HG02852 (cell line): ENCODE measurements around the gene RNASE9.
"Not testable (repeated sequence)": the region's sequence is repeated elsewhere in the genome, so short reads cannot be mapped to it uniquely, and the experiment has no call there.

ENCODE experiments used
- ATAC-seq: cut with Tn5 transposase; IDR thresholded peaks from one replicate; pipeline ENCODE4 v1.9.1; 2021; ENCODE audit warnings: mild to moderate bottlenecking, moderate library complexity; ENCODE audit not compliant: unreplicated experiment

Gene RNASE9

DNA sequence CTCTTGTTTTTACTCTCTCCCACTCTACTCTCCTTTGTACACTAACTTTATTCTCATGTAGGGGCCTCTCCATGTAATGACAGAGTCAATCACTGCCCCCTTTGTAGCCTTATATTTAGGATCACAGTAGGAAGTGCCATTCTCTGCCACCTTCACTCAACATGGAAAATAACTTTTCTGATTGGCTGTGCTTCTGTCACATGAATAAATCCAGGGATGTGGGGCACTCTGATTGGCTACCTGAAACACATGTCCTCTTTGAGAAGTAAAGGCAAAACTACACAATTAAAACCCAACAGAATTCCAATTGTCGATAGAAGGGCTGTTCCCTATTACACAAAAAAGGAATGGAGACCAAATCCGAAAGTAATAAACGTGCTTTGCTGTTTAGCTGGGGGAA lies at the start of gene RNASE9:
Gene RNASE9 (minus strand): TSS at position 87 of the 400 bp plus-strand sequence.
- ATAC-seq, result no peak

DNA sequence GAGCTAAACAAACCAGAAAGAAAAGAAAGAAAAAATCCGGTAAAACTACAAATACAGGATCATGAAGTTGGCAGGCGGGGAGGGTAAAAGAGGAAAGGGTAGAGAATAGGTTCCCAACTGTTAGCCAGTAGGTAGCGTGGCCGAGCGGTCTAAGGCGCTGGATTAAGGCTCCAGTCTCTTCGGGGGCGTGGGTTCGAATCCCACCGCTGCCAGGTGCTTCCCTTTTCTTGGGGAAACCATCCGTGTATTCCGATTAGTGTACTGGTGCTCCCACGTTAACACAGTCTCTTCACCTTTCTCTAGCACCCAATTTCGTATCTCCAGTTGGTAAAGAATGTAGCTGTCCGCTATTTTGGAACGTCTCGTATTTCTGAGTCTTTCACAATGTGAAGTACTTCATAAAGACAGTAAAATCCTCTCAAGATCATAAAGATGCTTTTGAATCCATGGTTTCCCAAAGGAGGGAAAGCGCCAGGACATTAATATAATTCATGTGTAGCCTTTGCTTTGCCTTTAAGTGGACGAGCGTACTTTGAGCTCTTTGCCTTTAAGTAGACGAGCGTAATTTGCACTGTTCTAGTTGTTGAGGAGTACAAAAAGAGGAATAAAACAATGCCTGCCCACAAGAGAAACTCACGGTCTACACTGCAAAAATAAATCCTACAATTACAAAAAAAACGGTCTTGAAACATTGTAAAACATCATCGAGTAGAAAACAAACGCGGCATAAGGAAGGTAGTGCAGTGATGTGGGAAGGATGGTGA lies 49.3 kb upstream of the RNASE9 start:
- ATAC-seq, result peak; percentile 10

DNA sequence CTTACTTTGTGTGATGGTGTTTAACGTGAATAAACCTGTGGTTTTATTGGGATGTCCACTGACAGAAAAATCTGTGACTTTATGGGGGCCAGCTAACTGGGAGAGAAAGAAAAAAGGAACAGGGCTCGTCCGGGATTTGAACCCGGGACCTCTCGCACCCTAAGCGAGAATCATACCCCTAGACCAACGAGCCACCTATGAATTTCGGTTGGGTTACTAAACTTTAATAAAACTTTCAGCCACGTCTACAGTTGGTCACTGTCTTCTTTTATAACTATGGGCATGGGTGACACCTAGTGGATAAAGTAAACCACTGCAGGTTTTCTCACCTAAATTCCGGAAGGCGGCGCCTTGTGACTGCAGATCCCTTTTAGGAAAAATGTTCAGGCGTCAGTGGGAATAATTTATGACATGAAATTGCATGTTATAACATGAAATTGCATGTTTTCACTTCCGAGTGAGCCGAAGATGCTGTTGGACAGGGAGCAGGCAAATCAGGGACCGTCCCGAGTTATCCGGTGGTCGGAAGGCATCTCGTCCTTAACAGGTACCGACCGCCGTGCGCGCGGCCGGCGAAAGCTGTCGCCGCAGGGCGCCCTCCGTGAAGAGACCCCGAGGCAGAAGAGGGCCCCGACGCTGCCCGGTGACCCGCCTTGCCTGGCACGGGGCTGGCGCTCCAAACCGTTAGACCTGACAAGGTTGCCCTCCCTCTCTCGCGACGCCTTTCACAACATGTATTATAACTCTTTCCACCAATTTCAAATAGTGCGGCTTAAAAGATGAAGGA lies 48.6 kb upstream of the RNASE9 start:
- no peak for ATAC-seq

DNA sequence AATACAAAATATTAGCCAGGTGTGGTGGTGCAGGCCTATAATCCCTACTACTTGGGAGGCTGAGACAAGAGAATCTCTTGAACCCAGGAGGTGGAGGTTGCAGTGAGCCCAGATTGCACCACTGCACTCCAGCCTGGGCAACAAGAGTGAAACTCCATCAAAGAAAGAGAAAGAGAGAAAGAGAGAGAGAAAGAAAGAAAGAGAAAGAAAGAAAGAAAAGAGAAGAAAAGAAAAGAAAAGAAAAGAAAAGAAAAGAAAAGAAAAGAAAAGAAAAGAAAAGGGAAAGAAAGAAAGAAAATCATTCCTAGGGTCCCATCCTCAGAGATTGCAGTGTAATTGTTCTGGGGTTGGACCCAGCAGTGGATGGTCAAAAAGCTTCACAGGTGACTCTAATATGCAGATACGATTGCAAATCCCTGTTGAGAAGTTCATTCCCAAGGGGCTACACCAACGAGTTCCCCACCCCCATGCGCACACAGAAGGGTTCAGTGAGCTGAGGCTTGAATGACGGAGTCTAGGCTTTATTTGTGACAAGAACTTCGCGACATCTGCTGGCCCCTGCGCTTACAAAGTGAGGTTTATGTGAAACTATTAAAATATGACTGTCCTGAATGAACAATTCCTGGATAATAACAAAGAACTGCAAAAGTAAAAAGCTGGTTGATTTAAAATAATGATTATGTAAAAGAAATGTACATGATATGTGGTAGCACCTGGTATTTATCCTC lies 47.7 kb upstream of the RNASE9 start:
- ATAC-seq, result no peak

DNA sequence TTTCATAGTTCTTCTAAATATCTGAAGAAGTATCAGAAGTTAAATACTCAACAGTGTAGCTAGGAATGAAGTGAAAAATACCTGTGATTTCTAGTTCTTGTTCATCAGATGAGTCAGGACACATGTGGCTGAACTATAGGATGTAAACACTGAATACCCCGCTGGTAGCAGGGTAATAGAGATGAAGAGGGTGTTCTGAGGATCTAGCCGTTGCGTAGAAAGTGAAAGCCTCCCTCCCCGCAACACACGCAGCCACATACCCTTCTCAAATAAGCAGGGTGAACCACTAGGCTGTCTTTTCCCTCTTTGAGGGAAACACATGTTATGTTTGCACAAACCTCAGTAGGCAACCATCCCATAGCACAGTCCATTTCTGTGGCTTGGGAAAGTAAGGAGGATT lies 46.8 kb upstream of the RNASE9 start:
- ATAC-seq, result no peak

DNA sequence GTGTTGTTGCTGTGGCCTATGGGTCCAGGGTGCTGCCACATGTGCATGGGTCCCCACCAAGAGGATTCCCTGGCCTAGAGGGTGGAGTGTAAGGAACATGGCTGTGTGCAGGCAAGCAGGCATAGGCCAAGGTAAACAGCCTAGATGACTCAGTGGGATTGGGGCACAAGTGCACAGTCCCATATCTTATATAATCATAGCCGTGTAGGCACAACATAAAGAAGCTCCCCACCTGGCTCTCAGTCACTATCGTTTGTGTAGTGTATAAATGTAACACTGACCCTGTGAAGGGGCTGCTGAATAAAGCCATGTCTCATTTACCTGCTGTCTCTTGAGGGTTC lies 46.0 kb upstream of the RNASE9 start:
- ATAC-seq, result no peak

DNA sequence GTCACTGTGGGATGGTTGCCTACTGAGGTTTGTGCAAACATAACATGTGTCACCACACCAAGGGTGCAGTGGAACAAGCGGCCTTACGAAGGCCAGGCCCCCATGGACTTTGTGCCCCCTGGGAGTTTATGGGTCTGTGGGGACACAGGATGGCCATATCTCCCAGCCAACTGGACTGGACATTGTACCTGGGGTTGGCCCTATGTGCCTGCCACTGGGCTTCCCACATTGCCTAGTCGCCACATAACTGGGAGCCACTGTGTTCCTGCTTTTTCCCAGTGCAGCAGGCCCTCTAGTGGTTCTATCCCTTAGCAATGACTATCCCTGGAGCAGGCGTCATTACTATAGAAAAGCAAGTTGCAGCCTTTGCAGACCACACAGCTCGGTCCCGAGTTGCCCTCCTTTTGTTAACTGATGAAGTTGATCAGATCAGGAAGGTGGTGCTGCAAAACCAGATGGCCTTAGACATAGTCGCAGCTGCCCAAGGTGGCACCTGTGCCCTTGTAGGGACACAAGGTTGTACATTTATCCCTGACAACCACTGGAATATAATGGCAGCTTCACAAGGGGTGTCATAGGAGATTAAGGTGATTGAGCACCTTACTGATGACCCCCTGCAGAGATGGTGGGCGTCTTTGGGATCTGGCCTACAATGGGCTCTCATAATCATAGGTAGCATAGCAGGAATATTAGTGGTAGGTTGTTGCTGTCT lies 45.5 kb upstream of the RNASE9 start:
- ATAC-seq, result no peak

DNA sequence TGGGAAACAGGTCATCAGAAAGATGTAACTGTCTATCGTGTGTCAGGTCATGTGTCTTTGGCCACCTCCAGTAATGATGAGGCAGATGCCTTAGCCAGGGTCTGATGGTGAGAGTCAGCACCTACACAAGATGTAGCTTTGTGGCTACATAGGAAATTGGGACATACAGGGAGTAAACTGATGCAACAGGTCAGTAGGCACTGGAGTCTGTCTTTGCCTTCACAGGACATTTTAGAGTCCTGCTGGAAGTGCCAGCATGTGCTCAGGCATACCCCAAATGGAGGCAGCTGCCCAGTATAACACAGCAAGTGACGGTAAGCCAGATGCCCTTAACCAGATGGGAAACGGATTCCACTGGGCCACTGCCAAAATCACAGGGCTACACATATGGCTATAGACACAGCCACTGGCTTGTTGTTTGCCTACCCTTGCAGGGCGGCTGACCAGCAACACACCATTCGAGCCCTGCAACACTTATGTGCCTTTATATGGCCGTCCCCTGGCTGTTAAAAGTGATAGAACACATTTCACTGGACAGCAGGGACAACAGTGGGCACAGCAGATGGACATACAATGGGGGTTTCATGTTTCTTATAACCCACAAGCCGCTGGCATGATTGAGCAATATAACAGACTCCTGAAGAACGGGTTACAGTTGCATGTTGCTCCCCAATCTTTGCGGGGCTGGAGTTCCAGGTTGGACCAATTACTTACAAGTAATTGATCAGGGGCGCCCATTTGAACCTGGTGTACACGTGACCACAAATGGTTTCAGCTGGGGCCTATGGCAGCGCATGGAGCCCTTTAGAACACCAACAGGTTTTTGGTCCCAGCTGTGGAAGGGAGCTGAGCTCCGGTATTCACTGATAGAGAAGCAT lies 43.2 kb upstream of the RNASE9 start:
- ATAC-seq, result no peak

DNA sequence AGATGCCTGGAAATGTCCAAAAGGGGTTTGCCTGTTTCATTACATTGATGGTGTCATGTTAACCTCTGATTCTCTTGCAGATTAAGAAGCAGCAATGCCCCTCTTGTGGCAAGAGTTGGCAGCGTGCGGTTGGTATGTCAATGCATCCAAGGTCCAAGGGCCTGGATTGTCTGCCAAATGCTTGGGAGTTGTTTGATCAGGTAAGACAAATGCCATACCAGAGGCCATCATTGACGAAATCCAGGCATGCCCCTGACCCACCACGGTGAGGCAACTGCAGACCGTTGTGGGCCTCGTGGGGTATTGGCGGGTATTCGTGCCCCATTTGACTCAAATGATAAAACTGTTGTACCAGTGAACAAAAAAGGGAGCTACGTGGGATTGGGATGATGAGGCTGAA lies 41.7 kb upstream of the RNASE9 start:
- no peak for ATAC-seq

DNA sequence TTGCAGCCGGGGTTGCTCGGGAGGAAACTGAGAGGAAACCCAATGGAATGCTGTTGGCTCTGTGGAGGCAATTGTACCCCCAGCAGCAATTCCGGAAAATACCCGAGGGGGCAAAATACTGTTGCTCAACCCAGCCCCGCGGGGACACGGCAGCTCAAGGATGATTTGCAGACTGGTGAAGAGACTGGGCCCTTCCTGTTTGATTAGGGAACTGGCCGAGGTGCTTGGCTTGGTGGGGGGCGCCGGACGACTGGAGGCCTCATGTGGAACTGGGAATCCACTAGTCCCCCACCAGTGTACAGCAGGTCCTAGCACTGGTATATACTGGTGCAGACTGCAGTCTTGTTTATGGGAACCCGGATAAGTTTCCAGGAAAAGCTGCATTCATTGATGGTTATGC lies 40.7 kb upstream of the RNASE9 start:
- ATAC-seq, result no peak

DNA sequence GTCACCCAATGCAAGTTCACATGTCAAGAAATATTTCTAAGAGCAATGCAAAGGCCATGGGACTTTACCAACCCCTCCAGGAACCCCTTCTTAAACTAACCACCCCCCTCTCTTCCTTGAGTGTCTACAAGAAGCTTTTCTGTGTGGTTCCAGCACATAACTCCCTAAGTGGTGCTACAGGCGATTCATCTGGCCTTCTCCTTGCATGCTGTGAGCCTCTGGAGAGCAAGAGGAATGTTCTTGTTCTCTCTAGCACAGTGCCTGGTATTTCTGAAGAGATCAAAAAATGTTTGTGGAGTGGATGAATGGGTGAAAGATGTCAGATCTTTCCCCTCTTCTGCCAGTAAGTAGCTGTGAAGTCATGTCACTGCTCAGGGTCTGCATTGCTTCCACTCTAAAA lies 36.3 kb upstream of the RNASE9 start:
- no peak for ATAC-seq

DNA sequence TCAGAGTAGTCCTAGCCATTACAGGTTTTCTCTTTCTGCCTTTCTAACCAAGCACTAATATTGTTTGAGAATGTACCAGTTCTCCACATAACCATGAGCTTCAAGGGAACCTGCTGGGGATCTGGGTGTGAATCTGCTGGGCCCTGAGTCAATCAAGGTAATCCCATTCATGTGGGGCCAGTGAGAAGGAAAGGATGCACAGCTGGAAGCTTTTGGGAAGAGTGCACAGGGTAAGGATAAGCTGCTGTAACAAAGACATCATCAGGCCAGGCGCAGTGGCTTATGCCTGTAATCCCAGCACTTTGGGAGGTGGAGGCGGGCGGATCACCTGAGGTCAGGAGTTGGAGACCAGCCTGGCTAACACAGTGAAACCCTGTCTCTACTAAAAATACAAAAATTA lies 34.9 kb upstream of the RNASE9 start:
- ATAC-seq, result not testable (repeated sequence)

DNA sequence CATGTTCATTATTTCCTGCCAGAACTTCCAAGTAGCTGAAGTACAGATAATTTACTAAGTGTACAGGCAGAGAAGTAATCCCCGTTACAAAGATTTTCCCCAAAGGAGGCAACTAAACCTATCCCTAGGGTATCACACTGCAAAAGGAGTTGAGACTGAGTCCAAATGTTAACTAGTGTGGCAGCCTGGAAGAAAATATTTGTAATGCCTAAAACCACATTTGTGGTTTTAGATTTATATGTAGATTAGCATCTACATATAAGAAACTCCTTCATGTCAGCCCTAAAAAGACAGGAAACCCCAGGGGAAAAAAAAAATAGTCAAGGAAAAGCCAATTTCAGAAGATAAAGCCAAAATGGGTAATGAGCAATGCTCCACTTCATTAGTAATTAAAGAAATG lies 31.7 kb upstream of the RNASE9 start:
- ATAC-seq, result no peak

DNA sequence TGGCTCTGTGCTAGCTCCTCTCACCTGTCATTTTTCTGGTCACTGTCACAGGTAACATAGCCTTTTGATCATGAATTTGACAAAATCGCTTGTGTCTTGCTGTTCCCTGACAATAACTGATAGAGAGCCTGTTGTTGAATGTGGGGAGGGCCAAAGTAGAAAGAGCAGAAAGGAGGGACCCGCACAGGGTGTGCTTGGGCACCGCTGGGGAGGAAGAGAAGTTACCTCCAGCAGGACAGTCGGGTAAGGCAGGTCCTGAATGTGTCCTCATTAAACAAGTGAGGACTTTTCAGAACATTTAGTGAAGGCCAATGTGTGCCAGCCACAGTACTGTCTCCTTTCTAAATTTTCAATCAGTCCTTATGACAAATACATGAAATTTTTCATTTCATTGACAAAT lies 30.4 kb upstream of the RNASE9 start, which contains the start of gene RNASE12:
Gene RNASE12 (minus strand): TSS at position 142 of the 400 bp plus-strand sequence. CDS start 653 bp downstream, outside the sequence.
- ATAC-seq, result no peak

DNA sequence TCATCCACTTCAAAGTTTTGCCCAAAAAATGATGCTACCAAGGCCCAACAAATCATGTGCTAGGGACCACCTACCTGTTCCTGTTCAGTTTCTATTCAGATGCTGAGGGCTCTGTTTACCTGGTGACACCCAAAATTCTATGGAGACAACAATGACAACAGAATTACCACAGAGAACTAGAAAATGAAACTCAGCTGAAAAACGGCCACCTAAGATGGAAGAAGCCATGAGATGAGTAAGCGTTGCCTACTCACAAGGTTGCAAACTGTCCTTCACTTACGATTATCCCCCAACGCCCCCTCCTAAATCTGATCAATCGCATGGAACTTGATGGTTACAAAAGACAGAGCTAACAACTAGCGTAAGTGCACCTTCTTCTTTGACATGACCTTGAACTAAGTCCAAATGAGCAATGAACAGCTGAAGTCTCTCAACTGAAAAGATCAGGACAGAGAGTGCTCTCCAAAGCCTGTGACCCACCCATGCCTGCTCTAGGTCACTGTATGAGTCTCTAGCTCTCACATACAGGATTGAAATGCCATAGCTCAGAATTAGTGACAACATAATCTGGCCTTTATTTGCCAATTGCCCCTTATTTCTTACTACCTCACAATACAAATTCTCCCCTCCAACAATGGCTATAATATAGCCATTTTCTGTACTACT lies 26.8 kb upstream of the RNASE9 start, which contains the start of gene RNASE11:
Gene RNASE11 (minus strand): TSS at position 513 of the 666 bp plus-strand sequence.
- no peak for ATAC-seq

DNA sequence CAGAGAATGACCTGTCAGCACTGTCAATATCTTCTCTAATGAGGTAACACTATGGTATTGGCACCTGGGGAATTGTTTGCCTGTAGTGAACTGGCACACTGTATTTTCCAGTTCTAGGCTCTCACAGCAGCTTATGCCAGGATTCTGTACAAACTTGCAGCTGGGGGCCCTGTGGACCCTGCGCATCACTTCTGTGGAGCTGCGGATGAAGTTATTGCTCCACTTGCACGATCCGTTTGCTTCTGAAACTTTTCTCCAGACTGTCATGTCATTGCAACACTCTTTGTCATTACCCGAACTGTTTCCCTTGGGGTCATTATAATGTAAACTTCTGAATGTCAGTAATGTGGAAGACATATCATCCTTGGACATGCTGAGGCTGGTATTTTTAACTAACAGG lies 23.1 kb upstream of the RNASE9 start:
- no peak for ATAC-seq

DNA sequence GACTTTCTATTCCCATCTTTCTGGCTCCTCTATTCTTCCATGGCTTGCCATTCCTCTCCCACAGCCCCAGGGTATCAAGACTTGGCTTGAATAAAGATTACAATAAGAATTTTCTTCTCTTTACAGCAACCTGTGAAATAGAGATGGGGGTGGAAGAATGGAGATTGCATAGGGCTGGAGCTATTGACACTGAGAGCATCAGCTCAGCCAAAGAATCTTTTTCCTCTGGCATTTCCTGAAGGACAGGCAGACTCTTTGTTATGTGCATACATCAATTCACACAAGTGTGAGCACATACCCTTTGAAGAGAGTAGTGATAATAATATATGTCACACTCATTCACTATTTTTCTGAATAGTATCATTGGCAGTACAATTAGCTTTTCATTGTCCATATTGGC lies 22.3 kb upstream of the RNASE9 start:
- no peak for ATAC-seq

DNA sequence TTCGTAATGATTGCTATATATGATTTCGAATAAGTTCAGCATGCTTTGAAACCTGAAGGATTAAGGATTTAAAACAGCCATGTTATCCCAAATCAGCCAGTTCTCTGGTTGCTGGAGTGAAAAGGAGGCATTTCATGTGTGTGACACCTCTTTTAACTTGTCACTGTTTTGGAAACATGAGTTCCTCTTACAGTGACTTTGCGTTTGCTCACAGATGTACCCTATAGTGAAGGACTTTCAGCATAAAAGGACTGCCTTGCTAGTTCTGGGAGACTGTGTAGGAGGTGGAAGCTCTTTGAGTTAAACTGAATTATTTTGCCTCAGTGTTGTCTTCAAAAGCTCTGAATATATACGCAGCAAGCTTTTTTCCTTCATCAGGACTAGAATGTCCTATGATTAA lies 19.4 kb upstream of the RNASE9 start:
- ATAC-seq, result no peak

DNA sequence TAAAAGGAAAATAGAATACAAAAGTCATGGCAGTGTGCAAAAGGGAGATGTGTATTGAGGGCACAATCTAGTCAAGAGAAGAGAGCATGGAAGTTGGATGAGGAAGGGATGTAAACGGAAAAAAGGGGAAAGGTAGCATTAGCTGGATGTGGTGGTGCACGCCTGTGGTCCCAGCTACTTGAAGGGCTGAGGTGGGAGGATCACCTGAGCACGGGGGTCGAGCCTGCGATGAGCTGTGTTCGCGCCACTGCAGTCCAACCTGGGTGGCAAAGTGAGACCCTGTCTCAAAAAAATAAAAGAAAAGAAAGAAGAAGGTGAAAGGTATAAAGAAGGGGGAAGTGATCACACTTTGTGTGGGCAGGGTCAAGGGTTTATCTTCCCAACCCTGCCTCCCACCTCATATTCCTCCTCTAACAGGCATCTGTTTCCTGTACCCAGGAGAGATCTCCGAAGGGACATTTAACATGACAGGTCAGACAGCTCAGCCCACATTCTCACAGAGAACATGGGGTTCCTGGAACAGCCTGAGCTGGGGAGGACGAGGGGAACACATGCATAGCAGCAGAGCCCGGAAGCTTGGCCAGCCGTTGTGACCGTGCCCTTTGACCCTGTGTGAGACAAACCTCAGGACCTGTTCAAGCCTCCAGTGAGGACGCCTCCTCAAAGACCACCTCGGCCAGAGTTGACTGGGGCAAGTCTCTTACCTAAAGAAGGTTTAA lies 18.1 kb upstream of the RNASE9 start:
- no peak for ATAC-seq
